Ecto neural progenitor cell (in vitro differentiated cells): ENCODE results near the gene AMPH.
"Not testable (repeated sequence)": the region's sequence is repeated elsewhere in the genome, so short reads cannot be mapped to it uniquely, and the experiment has no call there.

Experiments
- DNase-seq: peaks from one replicate; pipeline ENCODE4 v3.0.0-alpha.2; 2018; ENCODE audit warnings: low spot score

The AMPH gene

DNA sequence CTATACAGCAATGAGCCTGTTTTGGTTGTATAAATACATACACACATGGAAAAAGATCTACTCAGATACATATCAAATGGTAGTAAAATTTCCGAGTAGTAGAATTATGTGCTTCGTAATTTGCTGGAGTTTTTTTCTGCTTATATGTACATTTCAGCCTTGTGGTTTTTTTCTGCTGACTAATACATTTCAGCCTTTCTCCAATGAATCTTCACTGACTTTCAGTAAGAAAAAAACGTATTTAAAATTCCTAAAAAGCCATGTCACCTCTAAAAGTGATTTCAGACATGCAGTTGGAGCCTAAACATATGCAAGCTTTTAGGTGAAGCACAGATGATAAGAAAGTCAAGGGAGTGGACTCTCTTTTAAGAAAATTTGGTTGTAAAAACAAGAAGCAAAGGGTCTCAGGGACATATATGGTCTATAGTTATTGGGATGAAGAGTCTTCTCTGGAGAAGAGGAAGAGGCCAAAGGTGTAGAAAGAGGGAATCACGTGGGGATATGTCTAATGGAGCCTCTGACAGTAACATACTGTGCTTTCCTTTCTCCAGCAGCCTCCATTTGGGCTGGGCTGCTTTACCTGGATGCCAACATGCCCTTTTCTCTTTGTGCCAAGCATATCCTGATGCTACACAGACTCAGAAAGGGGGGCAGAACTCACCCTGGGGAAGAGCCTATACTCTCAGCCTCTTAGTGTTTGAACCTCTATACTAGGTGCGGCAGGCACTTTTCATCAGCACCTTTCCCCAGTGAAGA, 2.4 kb downstream of the AMPH start:
- no peak for DNase-seq

DNA sequence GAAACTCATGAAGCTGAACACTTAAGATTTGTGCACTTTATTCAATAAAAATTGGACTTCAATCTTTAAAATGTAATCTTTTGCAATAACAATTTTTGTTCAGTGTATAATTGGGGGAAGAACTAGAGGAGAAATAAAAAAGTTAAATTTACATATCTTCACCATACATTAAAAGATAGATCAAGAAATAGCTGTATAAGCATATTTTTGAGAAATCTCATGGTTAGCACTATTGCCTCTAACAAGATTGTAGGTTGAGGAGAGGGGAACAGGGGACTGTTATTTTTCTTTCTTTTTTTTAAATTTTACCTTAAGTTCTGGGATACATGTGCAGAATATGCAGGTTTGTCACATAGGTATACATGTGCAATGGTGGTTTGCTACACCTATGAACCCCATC, 5.3 kb downstream of the AMPH start:
- DNase-seq = no peak

DNA sequence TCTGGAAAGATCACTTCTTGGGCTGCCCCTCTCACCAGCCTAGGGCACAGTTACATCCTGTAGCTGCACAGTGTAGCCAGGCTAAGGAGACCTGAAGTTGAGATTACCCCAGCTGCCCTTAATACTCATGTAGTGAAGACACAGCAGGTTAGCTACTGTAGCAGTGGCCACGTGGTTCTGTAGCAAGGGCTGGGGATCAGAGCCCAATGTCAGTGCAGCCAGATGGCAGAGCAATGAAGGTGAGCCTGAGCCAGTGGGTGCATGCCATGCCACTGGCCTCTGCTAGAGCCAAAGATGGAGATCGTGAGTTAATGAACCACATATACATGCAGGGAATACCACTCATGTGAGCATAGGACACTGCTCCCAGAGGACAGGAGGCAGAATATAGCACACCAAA, 15.5 kb downstream of the AMPH start:
- no peak for DNase-seq

DNA sequence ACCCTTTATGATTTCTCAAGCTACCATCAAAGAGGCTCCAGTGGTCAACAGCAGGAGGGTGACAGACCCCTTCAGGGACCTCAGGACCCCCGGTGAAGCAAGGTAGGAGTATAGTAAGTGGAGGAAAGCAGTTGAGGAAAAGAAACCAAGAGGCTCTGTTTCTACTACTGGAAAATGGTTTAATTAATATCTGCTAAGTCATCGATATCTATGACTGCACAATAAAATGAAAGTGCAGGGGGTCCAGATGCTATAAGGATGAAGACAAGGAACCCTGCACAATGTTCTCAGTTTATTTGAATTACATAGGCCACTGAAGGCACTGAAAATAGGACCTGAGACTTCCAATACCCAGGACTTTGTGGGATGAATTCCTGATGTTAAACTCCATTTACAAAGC, 23.7 kb downstream of the AMPH start:
- no peak for DNase-seq

GRCh38 chr7:38600741-38601140, 30.4 kb downstream of the AMPH start:
- DNase-seq = no peak

DNA sequence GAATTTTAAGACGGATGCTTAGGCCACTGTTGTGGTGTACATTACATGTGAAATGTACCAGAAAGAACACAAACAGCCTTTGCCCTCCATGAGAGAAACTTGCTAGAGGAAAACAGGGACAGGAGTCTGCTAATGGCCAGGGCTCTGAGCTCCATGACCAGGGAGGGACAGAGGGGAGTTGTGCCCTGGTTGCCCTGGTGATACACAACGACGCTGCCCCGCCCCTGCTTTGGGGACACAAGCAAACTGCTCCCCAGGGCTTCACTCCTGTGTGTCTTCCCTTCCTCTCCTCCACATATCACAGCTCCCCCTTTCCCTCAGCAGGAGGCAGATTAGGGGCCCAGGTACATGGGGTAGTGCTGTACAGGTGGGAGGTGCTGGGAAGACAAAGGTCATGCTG, 36.2 kb downstream of the AMPH start:
- no peak for DNase-seq

GRCh38 chr7:38592737-38593288, 38.4 kb downstream of the AMPH start:
- DNase-seq = no peak

GRCh38 chr7:38585572-38586354, 45.4 kb downstream of the AMPH start:
- DNase-seq = no peak

GRCh38 chr7:38584443-38585210, 46.5 kb downstream of the AMPH start:
- no peak for DNase-seq

- no peak for DNase-seq
Measured at GRCh38 chr7:38580485-38580884, 50.7 kb downstream of the AMPH start.

DNA sequence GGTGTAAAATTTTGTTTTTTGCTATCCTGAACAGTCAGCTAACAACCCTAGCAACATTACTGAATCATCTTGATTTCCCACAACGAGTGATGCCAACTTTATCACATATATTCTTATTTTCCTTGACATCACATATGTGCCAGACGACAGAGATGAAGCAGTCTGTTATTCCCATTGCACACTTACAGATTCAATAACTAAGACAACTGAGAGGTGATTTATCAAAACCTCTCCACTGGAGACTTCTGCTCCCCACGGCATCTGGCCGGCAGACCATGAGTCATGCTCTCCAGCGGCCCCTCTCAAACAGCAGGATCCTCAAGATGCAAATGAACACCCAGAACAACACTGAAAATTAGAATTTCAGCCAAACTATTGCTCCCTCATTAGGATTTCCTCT, 57.1 kb downstream of the AMPH start:
- DNase-seq = no peak

DNA sequence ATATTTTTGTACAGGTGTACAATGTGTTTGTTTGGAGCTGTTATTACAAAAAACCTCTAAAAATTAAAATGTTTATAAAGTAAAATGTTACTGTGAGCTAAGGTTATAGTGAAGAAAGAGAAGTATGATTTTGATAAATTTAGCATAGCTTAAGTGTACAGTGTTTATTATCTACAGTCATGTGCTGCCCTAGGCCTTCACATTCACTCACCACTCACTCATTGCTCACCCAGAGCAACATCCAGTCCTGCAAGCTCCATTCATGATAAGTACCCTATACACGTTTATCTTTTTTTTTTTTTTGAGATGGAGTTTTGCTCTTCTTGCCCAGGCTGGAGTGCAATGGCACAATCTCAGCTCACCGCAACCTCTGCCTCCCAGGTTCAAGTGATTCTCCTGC, 59.6 kb downstream of the AMPH start:
- not testable (repeated sequence) for DNase-seq

DNA sequence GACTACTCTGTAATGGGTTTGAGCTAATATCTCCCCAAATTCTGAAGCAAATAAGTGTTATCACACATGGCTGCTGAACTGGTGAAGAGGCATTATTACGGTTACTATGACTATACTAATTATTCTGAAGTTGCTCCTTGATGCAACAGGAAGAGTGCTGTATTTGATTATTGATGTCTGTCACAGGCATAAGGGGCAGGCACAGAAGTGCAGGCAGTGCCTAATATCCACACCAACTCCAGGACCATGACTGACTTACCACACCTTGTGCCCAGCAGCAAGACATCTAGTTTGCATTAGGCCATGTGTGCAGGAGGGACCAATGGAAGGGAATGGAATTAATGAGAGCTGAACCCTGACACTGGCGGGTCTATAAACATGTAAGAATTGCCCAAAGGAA, 62.7 kb downstream of the AMPH start:
- DNase-seq = no peak

- DNase-seq = no peak
Measured at GRCh38 chr7:38565289-38565688, 65.9 kb downstream of the AMPH start.

GRCh38 chr7:38563741-38564140, 67.4 kb downstream of the AMPH start:
- no peak for DNase-seq

GRCh38 chr7:38561166-38561565, 70.0 kb downstream of the AMPH start:
- DNase-seq = no peak

GRCh38 chr7:38558761-38559345, 72.3 kb downstream of the AMPH start:
- no peak for DNase-seq

- DNase-seq = no peak
Measured at GRCh38 chr7:38554586-38554985, 76.6 kb downstream of the AMPH start.

- no peak for DNase-seq
Measured at GRCh38 chr7:38550836-38551235, 80.3 kb downstream of the AMPH start.

- DNase-seq = no peak
Measured at GRCh38 chr7:38548605-38549004, 82.6 kb downstream of the AMPH start.

DNA sequence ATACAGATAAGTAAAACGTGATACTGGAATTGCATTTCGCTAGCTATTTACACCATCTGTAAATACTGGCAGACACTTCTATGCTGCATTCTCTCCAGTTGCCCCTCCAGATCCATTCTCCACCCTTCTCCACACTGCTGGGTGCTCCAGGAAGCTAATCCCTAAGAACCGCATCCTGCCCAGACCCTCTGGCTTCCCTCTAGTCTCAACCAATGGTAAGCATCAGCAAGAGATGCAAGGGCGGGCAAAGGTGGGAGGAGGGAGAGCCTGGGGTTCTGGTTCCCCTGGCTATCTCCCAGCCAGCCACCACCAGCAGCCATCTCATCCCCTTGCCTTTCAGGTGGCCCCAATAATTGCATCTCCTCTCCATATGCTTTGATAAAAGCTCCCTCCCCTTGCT, 84.4 kb downstream of the AMPH start:
- no peak for DNase-seq

DNA sequence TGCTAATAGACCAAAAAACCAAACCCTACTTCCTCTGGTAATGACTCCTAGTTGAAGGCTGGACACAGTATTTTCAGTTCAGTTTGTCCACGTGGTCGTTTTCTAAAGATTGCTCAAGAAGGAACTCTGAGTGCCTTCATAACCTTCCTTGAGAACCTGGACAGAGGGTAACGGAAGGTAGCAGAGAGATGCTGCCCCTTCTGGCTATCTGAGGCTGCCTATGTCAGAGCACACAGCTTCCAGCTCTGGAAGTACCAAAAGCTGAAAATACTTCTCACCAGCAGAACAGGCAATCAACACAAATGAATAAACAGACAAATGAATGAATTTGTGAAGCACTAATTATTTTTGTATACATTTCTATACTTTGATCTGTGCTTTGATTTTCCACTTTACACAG, 85.2 kb downstream of the AMPH start:
- no peak for DNase-seq
